AG04449 (cell line): Measurements from ENCODE around the gene EEF2.

Experiments
- CTCF ChIA-PET: fragments of 350-600 bp; formaldehyde crosslinking; extraction: SDS; loops from one replicate; lab custom pipeline; 2021; ENCODE audit warnings: antibody characterized with exemption; lab: Yijun Ruan, JAX
- POLR2A ChIA-PET: fragments of 400-600, 350-600 bp; formaldehyde crosslinking; extraction: SDS; loops from one replicate; lab custom pipeline; 2020; ENCODE audit warnings: antibody characterized with exemption, inconsistent platforms; lab: Yijun Ruan, JAX
- DNase-seq: peaks from one replicate; pipeline ENCODE4 v3.0.0-alpha.2; 2010; ENCODE audit warnings: low read depth, low spot score
- H3K4me3 ChIP-seq: 2 replicates; pipeline ENCODE4 v1.5.1; 2011; ENCODE audit warnings: low read depth, mild to moderate bottlenecking, control low read depth, low read length
- CTCF ChIP-seq: IDR thresholded peaks from one replicate; pipeline ENCODE4 v1.5.1; 2011; ENCODE audit warnings: mild to moderate bottlenecking, moderate library complexity, low read length, control low read depth, inconsistent platforms; ENCODE audit not compliant: insufficient read depth; ENCODE audit errors: missing control alignments

Gene EEF2

GRCh38 chr19:4016486-4016885 lies 31.2 kb upstream of the EEF2 start:
- TF ChIP-seq CTCF = no peak
- no peak overlapping the region for H3K4me3 ChIP-seq
- DNase-seq = no peak
- CTCF ChIA-PET = no interaction called here
- POLR2A ChIA-PET = no interaction called here

GRCh38 chr19:4015705-4016402 lies 30.6 kb upstream of the EEF2 start:
- ChIA-PET POLR2A (no interaction called here), CTCF (no interaction called here)
- TF ChIP-seq CTCF = no peak
- no peak overlapping the region for H3K4me3 ChIP-seq
- DNase-seq = no peak

- ChIA-PET POLR2A (no interaction called here), CTCF (no interaction called here)
- no peak for DNase-seq
- H3K4me3 ChIP-seq = no peak overlapping the region
- no peak for TF ChIP-seq CTCF
These were observed 29.6 kb upstream of the EEF2 start for GRCh38 chr19:4014541-4015491.

GRCh38 chr19:4013886-4014540 lies 28.8 kb upstream of the EEF2 start:
- POLR2A ChIA-PET = no interaction called here

GRCh38 chr19:4012975-4013634 lies 27.8 kb upstream of the EEF2 start:
- no peak overlapping the region for H3K4me3 ChIP-seq
- no peak for TF ChIP-seq CTCF
- no peak for DNase-seq
- ChIA-PET POLR2A (no interaction called here), CTCF (interaction anchor here (1.7 kb wide), 1 partner anchor 27 kb away, joined by 4 read pairs; the partner anchor contains the start of gene EEF2)

More at GRCh38 chr19:4013886-4014540, 28.8 kb upstream of the EEF2 start:
- no peak for DNase-seq
- no peak for TF ChIP-seq CTCF
- no peak overlapping the region for H3K4me3 ChIP-seq
- CTCF ChIA-PET = interaction anchor here (1.7 kb wide), 1 partner anchor 28 kb away, joined by 4 read pairs; the partner anchor contains the start of gene EEF2
